Inferior parietal cortex (tissue), 1 donor: ENCODE measurements around the gene PUM1.
"Not testable (repeated sequence)": the region's sequence is repeated elsewhere in the genome, so short reads cannot be mapped to it uniquely, and the experiment has no call there.

Experiments used
- DNase-seq: peaks from one replicate; pipeline ENCODE4 v3.0.0-alpha.2; 2016; ENCODE audit errors: extremely low spot score

The PUM1 gene

GRCh38 chr1:30965924-30966599 lies 99.5 kb downstream of the PUM1 start:
- DNase-seq: no peak

DNA sequence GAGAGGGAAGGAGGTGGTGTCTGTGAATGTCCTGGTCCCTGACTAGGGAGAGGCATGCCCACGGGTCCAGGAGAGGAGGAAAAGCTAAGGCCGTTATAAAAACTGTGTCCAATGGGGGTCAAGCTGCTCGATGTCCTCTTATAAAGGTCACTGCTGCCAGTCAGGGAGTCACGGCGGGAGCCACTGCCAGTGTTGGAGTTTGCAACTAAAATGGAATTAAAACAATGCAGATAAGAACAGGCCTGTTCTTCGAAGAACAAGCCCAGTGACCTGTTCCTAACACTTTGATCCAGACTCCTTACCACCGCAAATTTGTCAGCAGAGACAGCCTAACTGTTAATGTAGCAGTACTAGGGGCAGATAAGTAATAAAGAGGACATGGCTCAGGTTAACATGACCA lies 100.8 kb downstream of the PUM1 start:
- DNase-seq: no peak

- no peak for DNase-seq
Measured at GRCh38 chr1:30962609-30963508, 102.7 kb downstream of the PUM1 start.

- no peak for DNase-seq
Measured at GRCh38 chr1:30957560-30958222, 107.8 kb downstream of the PUM1 start.

DNA sequence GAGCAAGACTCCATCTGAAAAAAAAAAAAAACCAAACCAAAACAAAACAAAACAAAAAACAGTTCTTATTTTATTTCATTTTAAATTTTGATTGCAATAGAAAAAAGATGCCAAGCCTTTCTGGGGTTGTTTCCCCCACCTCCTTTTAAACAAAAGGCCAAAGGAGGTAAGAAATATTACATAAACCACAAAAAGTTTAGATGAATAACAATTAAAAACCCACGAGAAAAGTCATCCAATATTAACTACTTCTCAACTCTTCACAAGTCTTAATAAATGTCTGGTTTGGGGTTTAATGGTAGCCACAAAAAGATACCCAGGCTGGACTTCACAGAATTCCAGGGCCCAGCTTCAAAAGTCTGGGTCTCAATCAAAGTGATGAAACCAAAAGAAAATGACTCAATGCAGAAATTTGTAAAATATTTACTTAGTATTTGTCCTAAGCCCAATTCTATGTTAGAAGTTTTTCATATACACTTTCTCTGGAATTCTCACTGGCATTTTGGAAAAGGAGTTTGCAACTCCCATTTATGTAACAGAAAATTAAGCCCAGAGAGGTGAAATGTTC lies 110.0 kb downstream of the PUM1 start:
- no peak for DNase-seq

- no peak for DNase-seq
Measured at GRCh38 chr1:30953685-30954084, 111.8 kb downstream of the PUM1 start.

DNA sequence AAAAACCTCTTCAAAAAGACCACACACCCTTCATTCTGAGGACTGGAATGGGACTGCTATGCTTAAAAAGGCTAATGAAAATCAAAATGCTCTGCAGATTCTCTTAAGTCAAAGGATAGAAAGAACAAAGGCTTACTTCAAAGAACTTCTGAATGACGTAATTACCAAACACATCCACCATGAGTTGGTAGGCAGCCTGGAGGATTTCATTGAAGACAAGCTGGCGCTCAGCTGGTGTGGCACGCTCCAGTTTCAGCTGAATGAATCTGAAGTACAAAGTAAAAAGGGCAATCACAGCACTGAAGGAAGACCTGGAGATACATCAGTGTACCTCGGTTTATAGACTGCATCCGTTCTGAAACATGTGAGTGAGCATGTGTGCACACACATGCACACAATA lies 113.4 kb downstream of the PUM1 start:
- DNase-seq: peak; percentile 38

DNA sequence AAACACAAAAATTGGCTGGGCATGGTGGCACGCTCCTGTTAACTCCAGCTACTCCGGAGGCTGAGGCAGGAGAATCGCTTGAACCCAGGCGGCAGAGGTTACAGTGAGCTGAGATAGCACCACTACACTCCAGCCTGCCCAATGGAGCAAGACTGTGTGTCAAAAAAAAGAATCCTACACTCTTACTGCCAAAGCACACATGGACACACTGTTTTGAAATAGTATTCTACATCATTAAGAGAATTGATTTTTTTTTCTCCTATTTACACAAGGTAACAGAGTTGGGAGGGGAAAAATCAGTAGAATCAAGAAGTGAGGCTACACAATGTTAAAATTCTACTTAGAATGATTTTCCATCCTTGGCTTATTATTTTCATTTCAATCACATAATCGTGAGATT lies 114.8 kb downstream of the PUM1 start:
- no peak for DNase-seq

DNA sequence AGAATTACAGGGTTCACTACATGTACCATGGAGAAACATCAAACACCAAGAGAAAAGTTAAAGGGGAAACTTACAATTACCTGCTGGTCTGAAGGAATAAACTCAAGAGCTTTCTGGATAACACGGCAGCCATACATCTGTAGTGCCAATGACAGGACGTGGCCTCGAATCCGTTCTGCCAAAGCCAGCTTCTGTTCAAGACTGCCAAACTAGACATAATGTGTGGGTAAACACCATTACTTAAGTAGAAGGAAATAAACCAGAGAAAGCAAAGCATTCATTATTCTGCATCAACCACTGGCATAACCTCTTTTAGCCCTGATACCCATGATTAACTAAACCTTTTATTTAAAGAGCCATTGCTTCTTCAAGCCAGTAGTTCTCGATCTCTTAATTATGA lies 115.5 kb downstream of the PUM1 start:
- DNase-seq: no peak

DNA sequence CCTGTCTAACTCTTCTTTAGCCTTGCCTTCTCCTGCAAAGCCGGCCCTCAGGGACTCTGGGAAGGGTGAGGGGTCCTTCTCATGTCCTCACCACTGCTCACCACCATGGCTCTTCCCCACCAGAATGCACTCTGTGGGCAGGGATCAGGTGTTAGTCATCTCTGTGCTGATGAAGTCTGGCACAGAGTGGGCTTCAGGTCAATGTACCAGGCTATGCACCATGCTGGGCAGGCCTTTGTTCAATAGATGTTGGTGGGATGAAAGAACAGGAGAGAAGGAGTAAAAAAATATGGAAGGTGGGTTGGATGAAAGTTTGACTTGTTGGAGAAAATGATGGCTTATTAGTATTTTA lies 116.1 kb downstream of the PUM1 start:
- DNase-seq: not testable (repeated sequence)

- DNase-seq: not testable (repeated sequence)
Measured at GRCh38 chr1:30948813-30949486, 116.6 kb downstream of the PUM1 start.

GRCh38 chr1:30948278-30948677 lies 117.2 kb downstream of the PUM1 start:
- no peak for DNase-seq

DNA sequence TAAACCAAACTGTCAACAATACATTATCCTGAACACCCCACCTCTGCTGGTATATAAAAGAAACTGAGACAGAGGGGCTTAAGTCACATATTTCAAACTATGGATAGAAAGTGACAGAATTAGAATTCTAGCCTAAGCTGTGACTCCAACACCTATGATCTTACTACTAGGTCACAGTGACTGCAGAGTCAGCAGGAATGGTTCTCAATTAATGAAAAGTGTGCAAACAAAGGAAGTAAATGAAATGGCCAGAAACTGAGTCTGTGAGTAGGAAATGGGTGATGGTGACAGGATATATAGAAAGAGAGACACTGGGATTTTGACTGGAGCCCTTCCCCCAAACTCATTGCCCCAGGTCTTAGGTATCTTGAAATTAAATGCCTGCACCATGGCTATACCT lies 118.3 kb downstream of the PUM1 start:
- DNase-seq: no peak

DNA sequence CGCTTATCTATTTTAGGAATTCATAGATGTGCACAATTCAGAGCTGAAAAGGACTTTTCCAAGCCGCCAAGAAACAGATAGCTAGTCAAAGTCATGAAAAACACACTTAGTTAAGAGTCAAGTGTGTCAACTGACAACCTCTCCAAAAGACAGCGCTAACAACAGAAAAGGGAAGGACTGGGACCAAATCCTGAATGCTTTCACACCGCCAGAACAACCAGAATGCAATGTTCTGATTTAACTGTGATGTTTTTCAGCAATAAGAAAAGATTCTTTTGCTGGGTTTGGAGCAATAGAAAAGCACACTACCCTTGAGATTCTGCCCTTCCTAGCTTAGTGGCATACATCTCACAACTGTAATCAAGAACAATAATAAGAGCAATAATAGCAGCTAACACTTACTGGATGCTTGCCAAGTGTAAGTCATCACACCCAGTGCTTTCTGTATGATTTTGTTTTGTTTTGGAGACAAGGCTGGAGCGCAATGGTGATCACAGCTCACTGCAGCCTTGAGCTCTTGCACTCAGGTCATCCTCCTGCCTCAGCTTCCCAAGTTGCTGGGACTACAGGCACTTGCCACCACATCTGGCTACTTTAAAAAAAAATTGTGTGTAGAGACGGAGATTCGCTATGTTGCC lies 123.1 kb downstream of the PUM1 start:
- no peak for DNase-seq

- no peak for DNase-seq
Measured at GRCh38 chr1:30940541-30940940, 125.0 kb downstream of the PUM1 start.

- DNase-seq: no peak
Measured at GRCh38 chr1:30936541-30937171, 128.9 kb downstream of the PUM1 start.

DNA sequence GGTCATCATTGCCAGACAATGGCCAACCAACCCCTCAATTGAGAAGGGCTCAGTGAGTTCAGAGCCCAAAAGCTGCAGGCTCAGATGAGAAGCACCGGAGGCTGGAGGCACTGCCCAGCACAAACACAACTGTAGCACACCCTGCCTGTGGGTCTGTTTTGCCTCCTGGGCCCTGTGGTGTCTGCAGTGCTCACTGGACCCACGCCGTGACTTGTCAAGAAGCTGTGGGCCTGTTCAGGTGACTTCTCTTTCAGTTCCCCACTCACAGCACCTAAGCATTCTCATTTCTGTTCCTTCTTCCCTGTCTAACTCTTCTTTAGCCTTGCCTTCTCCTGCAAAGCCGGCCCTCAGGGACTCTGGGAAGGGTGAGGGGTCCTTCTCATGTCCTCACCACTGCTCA lies 129.8 kb downstream of the PUM1 start:
- not testable (repeated sequence) for DNase-seq

- no peak for DNase-seq
Measured at GRCh38 chr1:30934613-30935012, 130.9 kb downstream of the PUM1 start.

DNA sequence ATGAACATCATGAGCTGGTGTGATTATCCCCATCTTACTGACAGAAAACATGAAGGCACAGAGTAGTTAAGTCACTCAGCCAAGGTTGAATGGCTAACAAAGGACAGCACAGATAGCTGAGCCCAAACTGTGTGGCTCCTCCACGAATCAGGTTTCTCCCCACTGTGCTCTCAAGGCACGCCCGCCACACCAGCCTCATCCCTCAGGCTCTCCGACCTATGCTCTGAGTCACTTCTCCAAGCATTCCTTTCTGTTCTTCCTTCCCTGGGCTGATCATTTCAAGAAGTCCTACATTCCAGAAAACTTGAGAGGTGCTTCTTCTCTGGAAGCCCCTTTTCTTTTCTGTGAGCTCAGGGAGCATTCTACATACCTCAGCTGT lies 131.7 kb downstream of the PUM1 start:
- no peak for DNase-seq

GRCh38 chr1:30930631-30931173 lies 134.8 kb downstream of the PUM1 start:
- no peak for DNase-seq
